Activated CD4-positive, alpha-beta T cell treated with anti-CD3 and anti-CD28 coated beads, Interleukin-2, amount 50 U/mL, for 4 hours (primary cell): ENCODE measurements around the gene C6orf120.
"Not testable (repeated sequence)": the region's sequence is repeated elsewhere in the genome, so short reads cannot be mapped to it uniquely, and the experiment has no call there.

Source experiments
- DNase-seq, 2 experiments: peaks; one replicate each; pipeline ENCODE4 v3.0.0-alpha.2; 2020

The C6orf120 gene

GRCh38 chr6:169685860-169686259 lies 16.1 kb upstream of the C6orf120 start:
- DNase-seq, result no peak

- no peak for DNase-seq
Measured at GRCh38 chr6:169689287-169689686, 12.6 kb upstream of the C6orf120 start.

GRCh38 chr6:169691260-169691659 lies 10.7 kb upstream of the C6orf120 start:
- DNase-seq, result no peak

- DNase-seq, result no peak
Measured at GRCh38 chr6:169692516-169692915, 9.4 kb upstream of the C6orf120 start.

- DNase-seq, result no peak
Measured at GRCh38 chr6:169695131-169695530, 6.8 kb upstream of the C6orf120 start.

- not testable (repeated sequence) for DNase-seq
Measured at GRCh38 chr6:169697115-169697514, 4.8 kb upstream of the C6orf120 start.

GRCh38 chr6:169700296-169700695 lies 1.6 kb upstream of the C6orf120 start:
- no peak for DNase-seq

GRCh38 chr6:169701311-169701953 lies 494 bp upstream of the C6orf120 start:
- DNase-seq, result no peak

GRCh38 chr6:169702840-169703246 lies 917 bp downstream of the C6orf120 start:
- DNase-seq, result no peak

- no peak for DNase-seq
Measured at GRCh38 chr6:169707772-169708171, 5.8 kb downstream of the C6orf120 start.

GRCh38 chr6:169709293-169709692 lies 7.4 kb downstream of the C6orf120 start:
- no peak for DNase-seq

GRCh38 chr6:169710009-169710408 lies 8.1 kb downstream of the C6orf120 start:
- no peak for DNase-seq

GRCh38 chr6:169714178-169714577 lies 12.3 kb downstream of the C6orf120 start:
- DNase-seq, result no peak

- no peak for DNase-seq
Measured at GRCh38 chr6:169714595-169714994, 12.7 kb downstream of the C6orf120 start.

- DNase-seq, result no peak
Measured at GRCh38 chr6:169719117-169719516, 17.2 kb downstream of the C6orf120 start.

GRCh38 chr6:169720207-169720855 lies 18.4 kb downstream of the C6orf120 start:
- DNase-seq, result no peak

GRCh38 chr6:169722362-169723199 lies 20.7 kb downstream of the C6orf120 start:
- DNase-seq, result peak; percentile 6 to 11

- DNase-seq, result peak; percentile 51 to 59
Measured at GRCh38 chr6:169723200-169723909, 21.4 kb downstream of the C6orf120 start.

- DNase-seq, result peak in 1 of 2 experiments; percentile 13
Measured at GRCh38 chr6:169723991-169724493, 22.1 kb downstream of the C6orf120 start.

- peak; percentile 65 to 68 for DNase-seq
Measured at GRCh38 chr6:169724494-169725124, 22.7 kb downstream of the C6orf120 start, which contains the start of gene PHF10. TSS of gene PHF10 (minus strand) at chr6:169724500. CDS start at chr6:169723931, 569 bp downstream.

- no peak for DNase-seq
Measured at GRCh38 chr6:169725125-169726048, 23.5 kb downstream of the C6orf120 start.
